Measurements from ENCODE around the gene CRIM1. TPM values are rescaled to one million over a fixed set of nuclear protein-coding genes. Genes with fewer than 3 reads are reported as not detected.

Gene CRIM1
- total RNA-seq, 1 experiment from 2014 or later, result 24.1 TPM

DNA sequence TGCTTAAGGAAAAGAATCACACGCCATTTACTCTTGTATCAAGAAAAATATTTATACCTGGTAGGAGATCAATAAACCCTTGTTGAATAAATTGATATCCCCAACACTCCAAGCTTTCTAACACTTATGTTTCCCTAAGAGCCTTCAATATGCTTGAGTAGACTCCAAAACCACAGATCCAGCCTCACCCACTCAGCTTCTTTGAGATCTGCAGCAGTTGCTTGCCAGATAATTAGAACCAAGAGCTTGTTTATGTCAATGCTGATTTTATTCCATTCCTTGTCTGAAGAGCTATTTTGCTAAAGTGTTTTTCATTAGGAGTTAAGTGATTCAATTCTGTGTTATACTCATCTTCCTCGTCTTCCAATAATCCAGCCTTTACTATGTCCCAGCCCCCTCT lies 26.3 kb upstream of the CRIM1 start:
- ATAC-seq (no peak), DNase-seq (ENCODE audit: low spot score) (no peak)
- peaks cover 15% of the 10 kb centered on the region for H3K4me1 Mint-ChIP-seq
- H3K9me3 Mint-ChIP-seq, result peaks cover 4% of the 10 kb centered on the region
- TF ChIP-seq, protein P1, sequence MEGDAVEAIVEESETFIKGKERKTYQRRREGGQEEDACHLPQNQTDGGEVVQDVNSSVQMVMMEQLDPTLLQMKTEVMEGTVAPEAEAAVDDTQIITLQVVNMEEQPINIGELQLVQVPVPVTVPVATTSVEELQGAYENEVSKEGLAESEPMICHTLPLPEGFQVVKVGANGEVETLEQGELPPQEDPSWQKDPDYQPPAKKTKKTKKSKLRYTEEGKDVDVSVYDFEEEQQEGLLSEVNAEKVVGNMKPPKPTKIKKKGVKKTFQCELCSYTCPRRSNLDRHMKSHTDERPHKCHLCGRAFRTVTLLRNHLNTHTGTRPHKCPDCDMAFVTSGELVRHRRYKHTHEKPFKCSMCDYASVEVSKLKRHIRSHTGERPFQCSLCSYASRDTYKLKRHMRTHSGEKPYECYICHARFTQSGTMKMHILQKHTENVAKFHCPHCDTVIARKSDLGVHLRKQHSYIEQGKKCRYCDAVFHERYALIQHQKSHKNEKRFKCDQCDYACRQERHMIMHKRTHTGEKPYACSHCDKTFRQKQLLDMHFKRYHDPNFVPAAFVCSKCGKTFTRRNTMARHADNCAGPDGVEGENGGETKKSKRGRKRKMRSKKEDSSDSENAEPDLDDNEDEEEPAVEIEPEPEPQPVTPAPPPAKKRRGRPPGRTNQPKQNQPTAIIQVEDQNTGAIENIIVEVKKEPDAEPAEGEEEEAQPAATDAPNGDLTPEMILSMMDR (IDR thresholded peaks at IDR 0.05), result no peak
- TF ChIP-seq SMAD4 (CRISPR knock-in tag; IDR thresholded peaks at IDR 0.05), result no peak
- no peak for TF ChIP-seq ATF2 (CRISPR knock-in tag; IDR thresholded peaks at IDR 0.05; ENCODE audit: borderline replicate concordance, low read depth)
- no peak for TF ChIP-seq FOXK1 (CRISPR knock-in tag; IDR thresholded peaks at IDR 0.05)
- TF ChIP-seq ZNF281 (CRISPR knock-in tag; IDR thresholded peaks at IDR 0.05), result no peak
- no peak for TF ChIP-seq ZNF263 (CRISPR knock-in tag; IDR thresholded peaks at IDR 0.05; ENCODE audit: low read depth)
- TF ChIP-seq NFE2L1 (CRISPR knock-in tag; IDR thresholded peaks at IDR 0.05), result no peak
- no peak for TF ChIP-seq ZNF396 (CRISPR knock-in tag; IDR thresholded peaks at IDR 0.05; ENCODE audit: borderline replicate concordance)
- TF ChIP-seq, protein P2, sequence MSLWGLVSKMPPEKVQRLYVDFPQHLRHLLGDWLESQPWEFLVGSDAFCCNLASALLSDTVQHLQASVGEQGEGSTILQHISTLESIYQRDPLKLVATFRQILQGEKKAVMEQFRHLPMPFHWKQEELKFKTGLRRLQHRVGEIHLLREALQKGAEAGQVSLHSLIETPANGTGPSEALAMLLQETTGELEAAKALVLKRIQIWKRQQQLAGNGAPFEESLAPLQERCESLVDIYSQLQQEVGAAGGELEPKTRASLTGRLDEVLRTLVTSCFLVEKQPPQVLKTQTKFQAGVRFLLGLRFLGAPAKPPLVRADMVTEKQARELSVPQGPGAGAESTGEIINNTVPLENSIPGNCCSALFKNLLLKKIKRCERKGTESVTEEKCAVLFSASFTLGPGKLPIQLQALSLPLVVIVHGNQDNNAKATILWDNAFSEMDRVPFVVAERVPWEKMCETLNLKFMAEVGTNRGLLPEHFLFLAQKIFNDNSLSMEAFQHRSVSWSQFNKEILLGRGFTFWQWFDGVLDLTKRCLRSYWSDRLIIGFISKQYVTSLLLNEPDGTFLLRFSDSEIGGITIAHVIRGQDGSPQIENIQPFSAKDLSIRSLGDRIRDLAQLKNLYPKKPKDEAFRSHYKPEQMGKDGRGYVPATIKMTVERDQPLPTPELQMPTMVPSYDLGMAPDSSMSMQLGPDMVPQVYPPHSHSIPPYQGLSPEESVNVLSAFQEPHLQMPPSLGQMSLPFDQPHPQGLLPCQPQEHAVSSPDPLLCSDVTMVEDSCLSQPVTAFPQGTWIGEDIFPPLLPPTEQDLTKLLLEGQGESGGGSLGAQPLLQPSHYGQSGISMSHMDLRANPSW (CRISPR knock-in tag; conservative IDR thresholded peaks at IDR 0.05; ENCODE audit: low read depth), result no peak
- TF ChIP-seq ZNF121 (CRISPR knock-in tag; IDR thresholded peaks at IDR 0.05), result no peak
- TF ChIP-seq, protein P3, sequence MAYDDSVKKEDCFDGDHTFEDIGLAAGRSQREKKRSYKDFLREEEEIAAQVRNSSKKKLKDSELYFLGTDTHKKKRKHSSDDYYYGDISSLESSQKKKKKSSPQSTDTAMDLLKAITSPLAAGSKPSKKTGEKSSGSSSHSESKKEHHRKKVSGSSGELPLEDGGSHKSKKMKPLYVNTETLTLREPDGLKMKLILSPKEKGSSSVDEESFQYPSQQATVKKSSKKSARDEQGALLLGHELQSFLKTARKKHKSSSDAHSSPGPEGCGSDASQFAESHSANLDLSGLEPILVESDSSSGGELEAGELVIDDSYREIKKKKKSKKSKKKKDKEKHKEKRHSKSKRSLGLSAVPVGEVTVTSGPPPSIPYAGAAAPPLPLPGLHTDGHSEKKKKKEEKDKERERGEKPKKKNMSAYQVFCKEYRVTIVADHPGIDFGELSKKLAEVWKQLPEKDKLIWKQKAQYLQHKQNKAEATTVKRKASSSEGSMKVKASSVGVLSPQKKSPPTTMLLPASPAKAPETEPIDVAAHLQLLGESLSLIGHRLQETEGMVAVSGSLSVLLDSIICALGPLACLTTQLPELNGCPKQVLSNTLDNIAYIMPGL (CRISPR knock-in tag; IDR thresholded peaks at IDR 0.05), result no peak
- TF ChIP-seq RORB (CRISPR knock-in tag; IDR thresholded peaks at IDR 0.05), result no peak
- no peak for TF ChIP-seq NR1H2 (CRISPR knock-in tag; IDR thresholded peaks at IDR 0.05)
- H3K27ac Mint-ChIP-seq, result no peak overlapping the region
- peaks cover 4% of the 10 kb centered on the region for H3K36me3 Mint-ChIP-seq
- no peaks in the 10 kb centered on the region for H3K27me3 Mint-ChIP-seq (ENCODE audit: low read depth)
- ChIA-PET POLR2A (no interaction called here), CTCF (no interaction called here)
- no peak overlapping the region for H3K4me3 Mint-ChIP-seq

DNA sequence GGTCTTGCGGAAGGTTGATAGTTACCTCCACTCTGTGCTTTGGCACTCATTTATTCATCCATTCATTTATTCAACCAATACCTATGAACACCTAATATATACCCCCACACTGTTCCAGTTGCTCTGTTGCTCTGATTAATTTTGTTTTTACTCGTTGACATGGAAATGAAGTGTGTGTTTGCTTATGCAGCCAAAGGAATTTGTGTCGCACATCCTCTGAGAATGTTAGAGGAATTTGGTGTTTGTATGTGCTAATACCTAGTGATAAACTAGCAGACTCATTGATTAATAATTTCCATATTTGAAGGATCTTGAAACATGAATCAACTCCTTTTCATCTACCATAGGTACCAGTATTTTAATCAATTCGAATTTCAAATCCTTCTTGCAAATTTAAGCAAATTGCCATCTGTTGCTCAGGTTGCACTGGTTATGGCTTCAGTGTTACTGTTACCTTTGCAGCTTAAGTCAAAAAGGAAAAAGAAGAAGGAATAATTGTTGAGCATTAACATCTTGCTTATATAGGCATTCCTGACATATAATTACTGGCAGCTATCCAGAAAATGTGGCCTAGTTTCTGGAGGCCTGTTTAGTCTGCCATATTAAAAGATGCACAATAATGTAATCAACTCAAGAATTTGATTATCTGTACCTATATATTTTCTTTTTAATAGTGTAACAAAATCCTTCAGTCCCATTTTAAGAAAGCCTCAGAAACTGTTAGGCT lies 25.7 kb upstream of the CRIM1 start:
- ChIA-PET POLR2A (no interaction called here), CTCF (no interaction called here)
- Mint-ChIP-seq H3K9me3 (no peaks in the 10 kb centered on the region), H3K27ac (no peak overlapping the region), H3K27me3 (ENCODE audit: low read depth) (no peaks in the 10 kb centered on the region), H3K4me3 (no peak overlapping the region), H3K36me3 (no peaks in the 10 kb centered on the region), H3K4me1 (peaks cover 15% of the 10 kb centered on the region)
- peak; percentile 16; the same call in 1 of the 2 replicates for ATAC-seq
- DNase-seq (ENCODE audit: low spot score), result no peak
- TF ChIP-seq NR1H2 (CRISPR knock-in tag; IDR thresholded peaks at IDR 0.05), result no peak
- TF ChIP-seq ZNF512 (CRISPR knock-in tag; IDR thresholded peaks at IDR 0.05; ENCODE audit: borderline replicate concordance), result no peak
- no peak for TF ChIP-seq ZBTB21 (CRISPR knock-in tag; IDR thresholded peaks at IDR 0.05; ENCODE audit: borderline replicate concordance)
- TF ChIP-seq IRF1 (CRISPR knock-in tag; IDR thresholded peaks at IDR 0.05), result no peak
- no peak for TF ChIP-seq RELA (CRISPR knock-in tag; IDR thresholded peaks at IDR 0.05; ENCODE audit: borderline replicate concordance)
- TF ChIP-seq TP53 (CRISPR knock-in tag; IDR thresholded peaks at IDR 0.05), result no peak
